Esophagus muscularis mucosa (tissue), 3 donors: ENCODE data around the gene DYNC2H1.

ENCODE experiments used
- POLR2AphosphoS5 ChIP-seq, 2 donors: sonication (generic); formaldehyde crosslinking; IDR thresholded peaks; one replicate each; pipeline ENCODE4 v1.6.1; 2017; ENCODE audit warnings: antibody characterized with exemption in 2 of 2
- TF ChIP-seq, protein P1 (sequence below), 3 experiments: fragments of 200-600 bp in 2 of 3; fragments of 450-650 bp in 1 of 3; sonication (generic) in 2 of 3; IDR thresholded peaks; one replicate each; pipeline ENCODE4 v1.5.1; 2017 to 2019; ENCODE audit warnings: antibody characterized with exemption in 3 of 3, mild to moderate bottlenecking in 2 of 3, moderate library complexity in 1 of 3

DNA sequence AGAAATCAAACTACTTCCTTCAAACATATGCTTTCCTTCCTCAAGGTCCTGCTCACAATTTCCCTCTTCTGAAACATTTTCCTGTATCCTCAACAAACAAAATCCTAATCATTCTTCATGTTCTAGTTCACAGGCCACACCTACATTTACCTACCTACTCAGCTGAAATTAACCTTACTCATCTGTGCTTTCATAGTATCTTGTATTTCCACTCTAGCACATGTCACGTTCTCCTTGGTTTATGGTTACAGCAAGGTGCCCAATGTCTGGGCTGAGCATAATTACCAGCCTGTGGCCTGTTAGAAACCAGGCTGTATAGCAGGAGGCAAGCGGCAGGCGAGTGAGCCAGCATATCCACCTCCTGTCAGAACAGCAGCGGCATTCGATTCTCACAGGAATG, 30.5 kb upstream of the DYNC2H1 start:
- TF ChIP-seq, protein P1, sequence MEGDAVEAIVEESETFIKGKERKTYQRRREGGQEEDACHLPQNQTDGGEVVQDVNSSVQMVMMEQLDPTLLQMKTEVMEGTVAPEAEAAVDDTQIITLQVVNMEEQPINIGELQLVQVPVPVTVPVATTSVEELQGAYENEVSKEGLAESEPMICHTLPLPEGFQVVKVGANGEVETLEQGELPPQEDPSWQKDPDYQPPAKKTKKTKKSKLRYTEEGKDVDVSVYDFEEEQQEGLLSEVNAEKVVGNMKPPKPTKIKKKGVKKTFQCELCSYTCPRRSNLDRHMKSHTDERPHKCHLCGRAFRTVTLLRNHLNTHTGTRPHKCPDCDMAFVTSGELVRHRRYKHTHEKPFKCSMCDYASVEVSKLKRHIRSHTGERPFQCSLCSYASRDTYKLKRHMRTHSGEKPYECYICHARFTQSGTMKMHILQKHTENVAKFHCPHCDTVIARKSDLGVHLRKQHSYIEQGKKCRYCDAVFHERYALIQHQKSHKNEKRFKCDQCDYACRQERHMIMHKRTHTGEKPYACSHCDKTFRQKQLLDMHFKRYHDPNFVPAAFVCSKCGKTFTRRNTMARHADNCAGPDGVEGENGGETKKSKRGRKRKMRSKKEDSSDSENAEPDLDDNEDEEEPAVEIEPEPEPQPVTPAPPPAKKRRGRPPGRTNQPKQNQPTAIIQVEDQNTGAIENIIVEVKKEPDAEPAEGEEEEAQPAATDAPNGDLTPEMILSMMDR (IDR thresholded peaks at IDR 0.05) = no peak
- TF ChIP-seq POLR2AphosphoS5 (IDR thresholded peaks at IDR 0.05) = no peak
